HG02852 (cell line): ENCODE data around the gene CCDC178.
"Not testable (repeated sequence)": the region's sequence is repeated elsewhere in the genome, so short reads cannot be mapped to it uniquely, and the experiment has no call there.

Experiments used
- ATAC-seq: cut with Tn5 transposase; IDR thresholded peaks from one replicate; pipeline ENCODE4 v1.9.1; 2021; ENCODE audit warnings: mild to moderate bottlenecking, moderate library complexity; ENCODE audit not compliant: unreplicated experiment

CCDC178 gene, protein sequence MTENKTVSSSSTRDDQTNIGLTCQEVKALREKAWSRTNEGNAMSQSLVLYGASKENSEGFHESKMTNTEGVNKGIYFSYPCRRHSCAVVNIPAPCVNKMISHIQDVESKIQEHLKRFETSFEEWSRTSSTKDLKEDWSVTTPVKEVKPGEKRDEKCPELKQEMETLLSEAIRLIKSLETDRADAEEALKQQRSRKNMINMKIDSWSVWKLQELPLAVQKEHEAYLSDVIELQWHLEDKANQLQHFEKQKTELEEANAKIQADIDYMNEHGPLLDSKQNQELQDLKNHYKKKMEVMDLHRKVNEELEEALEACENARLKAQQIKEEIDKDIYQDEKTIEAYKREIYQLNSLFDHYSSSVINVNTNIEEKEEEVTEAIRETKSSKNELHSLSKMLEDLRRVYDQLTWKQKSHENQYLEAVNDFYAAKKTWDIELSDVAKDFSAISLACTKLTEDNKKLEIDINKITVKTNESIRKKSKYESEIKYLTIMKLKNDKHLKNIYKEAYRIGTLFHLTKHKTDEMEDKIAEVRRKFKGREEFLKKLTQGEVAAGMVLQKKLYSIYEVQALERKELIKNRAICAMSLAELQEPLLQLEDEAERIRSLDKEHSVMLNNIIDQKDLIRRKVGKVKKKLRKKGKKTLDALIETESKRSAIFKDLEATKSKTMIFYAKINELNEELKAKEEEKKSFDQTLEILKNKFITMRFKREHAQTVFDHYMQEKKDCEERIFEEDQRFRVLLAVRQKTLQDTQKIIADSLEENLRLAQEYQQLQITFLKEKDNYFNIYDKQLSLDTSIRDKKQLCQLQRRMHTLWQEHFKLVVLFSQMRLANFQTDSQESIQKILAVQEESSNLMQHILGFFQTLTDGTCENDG

DNA sequence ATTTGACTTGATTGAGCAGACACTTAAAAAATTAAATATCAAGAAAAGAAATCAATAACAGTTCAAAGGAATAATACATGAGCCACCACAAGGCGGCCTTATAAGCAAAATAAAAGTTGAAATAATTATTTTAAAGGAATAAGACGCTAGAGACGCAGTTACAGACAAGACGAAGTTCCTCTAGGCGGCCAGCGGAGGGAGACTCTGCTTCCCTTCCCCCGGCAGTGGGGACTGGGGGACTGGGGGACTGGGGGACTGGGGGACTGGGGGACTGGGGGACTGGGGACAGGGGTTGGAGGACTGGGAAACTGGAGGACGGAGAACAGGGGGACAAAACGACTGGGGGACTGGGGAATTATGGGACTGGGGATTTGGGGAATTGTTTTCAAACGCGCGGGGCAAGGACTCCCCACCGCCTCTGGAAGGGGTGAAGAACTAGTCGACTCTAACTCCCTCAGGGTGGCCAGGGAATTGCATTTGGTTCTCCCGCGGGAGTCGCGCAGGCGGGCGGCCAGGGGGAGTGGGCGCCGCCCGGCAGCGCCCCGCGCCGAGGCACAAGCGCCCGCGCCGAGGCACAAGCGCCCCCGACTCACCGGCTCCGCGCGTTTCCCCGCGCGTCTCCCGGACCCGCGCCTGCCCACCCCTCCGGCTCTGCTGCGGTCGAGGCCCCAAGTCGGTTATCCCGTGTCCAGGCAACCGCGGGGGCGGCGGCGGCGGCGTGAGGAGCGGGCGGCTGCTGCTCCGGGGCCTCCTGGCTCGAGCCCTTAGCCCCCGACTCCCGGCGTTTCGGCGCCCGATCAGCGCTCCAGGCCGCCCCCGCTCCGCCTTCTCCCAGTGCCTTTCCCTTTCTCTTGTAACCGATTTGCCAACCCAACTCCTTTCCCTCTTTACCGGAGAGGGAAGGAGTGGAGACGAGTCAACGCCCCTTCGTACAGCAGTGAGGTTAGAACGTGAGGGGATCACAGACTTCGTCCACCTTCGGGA is at the start of gene CCDC178:
CCDC178 (minus strand) TSS at position 662 of the 984 bp plus-strand sequence. CDS start 28,633 bp downstream, outside the sequence.
- ATAC-seq: no peak

DNA sequence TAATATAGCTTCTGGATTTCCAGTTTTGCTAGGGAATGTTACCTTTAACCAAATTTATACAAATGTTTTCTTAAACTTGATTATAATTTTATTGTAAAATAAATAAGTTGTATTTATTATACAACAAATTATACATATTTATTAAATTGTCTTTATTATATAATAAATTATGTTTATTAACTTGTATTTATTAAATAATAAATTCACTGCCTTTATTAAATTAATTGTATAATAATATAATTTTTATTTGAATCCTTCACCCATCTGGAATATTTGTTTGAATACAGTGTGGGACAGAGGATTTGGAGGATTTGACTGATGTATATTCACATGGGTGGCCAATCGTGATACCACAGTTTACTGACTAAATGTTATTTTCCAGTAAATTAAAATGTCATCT is 43.4 kb upstream of the CCDC178 start:
- ATAC-seq: no peak

DNA sequence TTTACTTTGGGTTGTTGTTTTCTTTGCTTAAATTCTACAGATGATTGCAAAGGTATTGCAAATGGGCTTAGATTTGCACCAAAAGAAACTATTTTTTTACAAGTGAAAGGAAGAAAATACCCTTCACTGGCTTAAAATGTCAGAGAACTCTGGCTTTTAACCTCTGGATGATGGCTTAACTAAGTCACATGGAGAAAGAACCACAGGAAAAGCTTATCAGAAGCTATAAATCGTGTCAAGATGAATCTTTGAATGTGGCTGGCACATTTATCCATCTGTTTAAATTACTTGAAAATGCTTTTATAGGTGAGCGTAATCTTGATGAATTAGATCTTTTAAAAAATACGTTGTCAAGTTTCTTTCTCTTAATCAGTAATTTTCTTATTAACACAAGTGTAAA is 32.0 kb upstream of the CCDC178 start:
- ATAC-seq: no peak

DNA sequence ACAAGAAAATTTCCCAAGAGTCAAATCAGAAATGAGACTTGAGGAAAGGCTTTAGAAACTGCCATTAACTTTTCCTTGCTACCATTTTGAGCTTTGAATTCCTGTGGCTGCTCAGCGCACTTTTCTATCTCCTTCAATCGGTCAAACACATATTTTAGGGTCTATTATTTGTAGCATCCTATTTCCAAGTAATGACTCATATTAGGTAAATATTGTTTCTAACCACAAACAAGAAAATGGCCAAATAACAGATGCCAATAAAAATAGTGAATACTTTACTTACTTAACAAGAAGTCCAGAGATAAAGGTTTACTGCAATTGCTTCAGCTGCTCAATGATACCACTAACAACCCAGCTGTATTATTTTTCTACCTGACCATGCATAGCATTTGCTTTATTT is 29.7 kb upstream of the CCDC178 start:
- ATAC-seq: no peak

DNA sequence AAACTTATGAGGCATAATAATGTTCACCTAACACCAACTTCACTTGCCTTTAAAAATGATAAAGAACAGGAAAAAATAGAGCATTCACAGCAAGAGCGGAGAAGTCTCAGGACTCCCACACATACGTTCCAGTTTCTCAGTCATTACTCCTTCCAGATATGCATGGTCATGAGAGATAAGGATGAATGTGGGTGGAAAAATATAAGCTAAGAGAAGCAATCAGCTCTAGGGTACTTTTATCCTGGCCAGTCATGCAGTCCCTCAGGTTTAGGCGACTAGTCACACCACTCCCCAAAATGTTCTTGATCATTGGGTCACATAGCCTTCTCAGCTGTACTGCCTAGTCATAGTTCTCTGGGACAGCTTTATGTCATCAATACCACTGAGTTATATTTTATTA is 29.2 kb upstream of the CCDC178 start:
- ATAC-seq: no peak

DNA sequence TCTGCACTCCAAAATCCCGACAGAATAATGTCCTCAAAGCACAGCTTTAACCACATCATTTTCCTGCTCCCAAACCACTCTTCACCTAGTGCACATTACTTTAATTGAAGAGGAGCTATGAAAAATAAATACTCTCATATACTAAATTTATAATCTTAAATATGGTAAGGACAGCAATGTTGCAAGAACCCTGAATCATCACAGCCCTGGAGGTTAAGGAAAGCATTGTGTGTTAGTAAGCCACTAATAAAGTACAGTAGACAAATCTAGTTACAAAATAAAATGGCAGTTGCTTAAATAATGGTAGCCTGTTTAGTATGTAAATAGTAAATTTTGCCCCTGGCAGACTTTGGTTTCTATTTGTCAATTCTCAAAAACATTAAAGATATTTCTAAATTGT is 27.0 kb upstream of the CCDC178 start:
- no peak for ATAC-seq

DNA sequence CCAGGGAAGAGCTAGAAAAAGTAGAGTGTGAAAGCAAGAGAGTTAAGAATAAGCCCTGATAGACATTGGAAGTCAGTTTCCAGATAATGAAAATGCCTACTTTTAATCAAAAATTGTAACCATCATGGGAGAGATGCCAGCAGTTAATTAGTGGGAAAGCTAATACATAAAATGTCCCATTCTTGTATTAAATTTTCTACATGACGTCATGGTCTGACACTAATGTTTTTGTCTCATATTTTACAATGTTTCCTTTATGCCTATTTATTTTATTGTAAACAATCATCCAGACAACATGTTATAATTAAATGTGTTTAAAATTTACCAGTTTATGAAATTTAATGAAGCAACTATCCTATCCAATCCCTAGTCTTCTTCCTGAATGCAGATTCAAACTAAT is 26.3 kb upstream of the CCDC178 start:
- no peak for ATAC-seq

DNA sequence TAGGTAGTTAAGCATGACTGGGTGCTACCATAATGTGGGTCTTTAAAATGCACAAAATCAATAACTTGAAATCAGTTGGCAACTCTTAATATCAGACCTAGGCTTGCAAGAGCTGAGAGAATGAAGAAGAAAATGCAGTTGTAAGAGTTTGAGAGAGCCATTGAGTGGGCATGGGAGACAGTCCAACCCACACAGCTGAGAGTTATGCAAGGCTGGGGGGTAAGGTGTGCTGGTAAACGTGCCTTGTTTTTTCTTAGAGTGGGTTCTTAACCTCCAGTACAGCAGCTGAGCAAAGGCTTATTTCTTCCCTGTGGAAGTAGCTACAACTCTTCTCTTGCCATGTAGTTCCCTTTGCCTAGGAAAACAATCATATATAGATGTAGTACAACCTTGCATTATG is 20.2 kb upstream of the CCDC178 start:
- ATAC-seq: no peak

DNA sequence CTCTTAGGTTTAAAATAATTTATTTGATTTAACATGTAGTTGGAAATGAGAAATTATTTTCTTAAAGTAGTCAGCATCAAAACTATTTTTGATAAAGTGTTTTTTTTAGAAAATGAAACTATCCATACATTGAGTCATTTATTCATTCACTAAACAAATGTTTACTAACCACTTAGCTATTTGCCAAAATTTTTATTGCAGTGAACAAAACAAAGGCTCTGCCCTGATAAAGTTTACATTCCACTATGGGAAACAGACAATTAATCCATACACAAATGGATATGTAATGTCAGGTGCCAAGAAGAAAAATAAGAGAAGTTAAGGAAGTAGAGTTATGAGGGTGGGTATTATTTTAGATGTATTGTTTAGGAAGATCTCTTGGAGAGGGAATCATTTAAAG is 19.1 kb upstream of the CCDC178 start:
- no peak for ATAC-seq

DNA sequence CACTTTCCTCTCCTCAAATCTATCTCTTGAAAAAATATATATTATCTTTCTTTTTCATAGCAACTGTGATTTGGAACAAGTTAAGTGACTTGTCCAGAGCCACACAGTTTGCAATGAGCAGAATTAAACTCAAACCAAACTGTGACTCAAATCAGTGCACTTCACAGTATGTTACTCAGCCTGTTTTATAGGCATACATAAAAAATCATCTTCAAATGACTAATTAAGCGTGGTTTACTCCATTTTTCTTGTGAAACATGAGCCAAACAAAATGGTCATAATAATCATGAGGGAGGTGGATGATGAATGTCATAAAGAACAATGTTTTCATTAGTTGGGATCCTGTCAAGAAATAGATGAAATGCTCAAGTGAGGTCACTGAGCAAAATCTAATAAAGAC is 6.1 kb upstream of the CCDC178 start:
- no peak for ATAC-seq

DNA sequence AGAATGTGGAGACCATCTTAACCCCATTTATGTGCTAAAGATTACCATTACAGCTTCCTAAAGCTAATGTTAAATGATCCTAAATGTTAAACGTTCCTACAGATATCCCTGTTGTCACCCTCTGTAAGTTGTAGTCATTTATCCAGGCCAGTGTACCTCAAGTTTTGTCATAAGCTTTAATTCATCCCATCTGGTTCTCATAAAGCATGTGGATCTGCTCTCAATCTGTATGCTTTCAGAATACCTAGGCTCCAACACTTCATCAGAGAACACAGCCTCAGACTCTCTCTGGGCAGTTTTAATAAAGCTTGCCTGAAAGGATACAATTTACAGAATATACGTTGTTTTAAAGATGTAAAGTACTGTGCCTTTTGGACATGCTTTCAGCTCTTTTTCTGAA is 4.2 kb upstream of the CCDC178 start:
- ATAC-seq: no peak

DNA sequence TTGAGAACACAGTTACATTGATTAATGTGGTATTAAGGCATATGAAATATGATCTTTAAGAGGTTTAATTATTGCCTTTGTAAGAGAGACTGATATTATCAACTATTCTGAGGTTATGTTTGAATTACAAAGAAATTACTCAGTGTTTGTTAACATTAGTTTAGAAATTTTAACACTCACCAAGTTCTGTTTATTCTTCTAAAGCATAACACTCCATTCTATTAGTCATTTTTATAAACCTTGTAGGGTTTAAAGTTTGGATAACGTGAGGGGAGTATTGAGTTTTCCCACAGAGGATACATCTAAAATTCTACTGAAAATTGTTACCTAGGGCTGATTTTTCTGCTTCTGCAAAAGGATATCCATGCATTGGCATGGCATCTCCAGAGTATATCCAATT is 7.7 kb downstream of the CCDC178 start:
- ATAC-seq: no peak

DNA sequence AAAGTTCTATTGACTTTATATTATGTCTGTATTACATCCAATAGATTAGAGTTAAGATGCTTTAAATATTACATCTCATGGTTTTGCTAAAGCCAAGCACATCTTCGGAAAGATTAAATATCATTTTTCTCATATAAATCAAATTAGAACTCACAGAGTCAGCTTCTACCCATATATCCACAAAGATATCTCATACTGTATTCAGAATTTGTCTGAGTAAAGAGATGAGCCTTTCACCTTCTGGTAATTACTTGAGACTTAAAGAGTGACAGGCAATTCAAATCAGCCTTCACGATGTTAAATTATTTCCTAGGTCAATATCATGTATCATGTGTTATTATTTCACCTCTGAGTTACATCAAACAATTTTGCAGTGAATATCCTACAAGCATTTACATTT is 13.0 kb downstream of the CCDC178 start:
- ATAC-seq: no peak

DNA sequence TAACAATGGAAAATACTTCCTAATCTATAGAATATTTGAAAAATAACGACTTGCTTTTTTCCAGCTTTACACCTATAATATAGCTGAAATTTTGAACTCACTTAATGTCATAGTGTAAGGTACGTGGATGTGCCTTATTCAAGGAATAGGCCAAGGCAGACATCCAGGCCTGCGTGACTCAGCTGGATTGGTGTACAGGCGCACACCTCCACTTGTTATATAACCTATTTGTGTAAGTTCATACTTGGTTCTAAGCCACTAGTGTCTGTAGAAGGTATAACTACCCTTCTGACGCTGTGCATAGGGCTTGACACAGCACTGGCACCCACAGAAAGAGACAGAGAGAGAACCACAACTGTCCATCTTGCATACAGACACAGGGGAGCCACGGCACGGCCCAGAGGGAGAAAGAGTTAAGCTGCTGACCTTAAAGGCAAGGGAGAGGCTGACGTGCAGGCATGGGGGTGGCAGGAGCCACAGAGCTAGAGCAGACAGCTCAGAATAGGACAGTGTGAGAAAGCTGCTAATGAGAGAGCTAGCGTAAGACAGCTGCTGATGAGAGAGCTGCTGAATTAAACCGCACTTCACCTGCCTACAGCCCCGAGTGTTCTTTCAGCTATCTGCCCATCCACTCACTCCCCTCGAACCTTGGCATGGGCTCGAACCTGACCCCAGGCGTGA is 16.1 kb downstream of the CCDC178 start:
- ATAC-seq: no peak

DNA sequence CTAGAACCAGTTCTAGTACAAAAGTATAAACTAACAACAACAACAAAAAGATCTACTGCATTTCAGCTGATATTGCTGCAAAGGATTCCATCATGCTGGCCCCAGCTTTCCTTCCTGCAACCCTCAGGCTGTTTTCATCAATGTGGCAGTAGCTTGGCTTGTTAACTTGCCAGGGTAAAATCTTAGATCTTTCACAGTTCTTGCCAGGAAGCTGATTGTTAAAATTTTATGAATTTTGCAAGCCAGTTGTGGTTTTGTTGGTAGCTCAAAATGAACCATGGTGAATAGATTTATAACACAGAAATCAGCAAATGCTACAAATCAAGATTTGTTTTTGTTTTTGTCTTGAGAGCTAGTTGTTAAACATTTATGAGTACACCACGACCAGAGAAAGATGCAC is 19.3 kb downstream of the CCDC178 start:
- ATAC-seq: no peak

DNA sequence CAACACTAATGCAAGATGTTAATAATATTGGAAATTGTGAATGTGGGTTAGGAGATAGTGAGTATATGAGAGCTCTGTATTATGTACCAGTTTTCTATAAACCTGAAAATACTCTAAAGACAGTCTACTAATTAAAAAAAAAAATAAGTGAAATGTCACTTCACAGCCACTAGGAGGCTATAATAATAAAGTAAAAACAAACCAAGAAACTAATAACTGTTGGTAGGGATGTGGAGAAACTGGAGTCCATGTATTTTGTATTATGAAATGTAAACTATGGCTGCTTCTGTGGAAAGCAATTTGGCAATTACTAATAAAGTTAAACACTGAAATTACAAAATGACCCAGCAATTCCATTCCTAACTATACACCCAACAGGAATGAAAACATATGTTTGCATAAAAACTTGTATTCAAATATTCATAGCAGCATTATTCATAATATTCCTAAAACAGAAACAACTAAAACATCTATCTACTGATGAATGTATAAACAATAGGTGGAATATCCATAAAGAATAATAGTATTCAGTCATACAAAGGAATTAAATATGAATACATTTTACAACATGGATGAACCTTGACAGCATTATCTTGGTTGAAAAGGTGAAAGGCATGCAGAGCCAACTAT is 36.2 kb downstream of the CCDC178 start:
- ATAC-seq: peak; percentile 65

DNA sequence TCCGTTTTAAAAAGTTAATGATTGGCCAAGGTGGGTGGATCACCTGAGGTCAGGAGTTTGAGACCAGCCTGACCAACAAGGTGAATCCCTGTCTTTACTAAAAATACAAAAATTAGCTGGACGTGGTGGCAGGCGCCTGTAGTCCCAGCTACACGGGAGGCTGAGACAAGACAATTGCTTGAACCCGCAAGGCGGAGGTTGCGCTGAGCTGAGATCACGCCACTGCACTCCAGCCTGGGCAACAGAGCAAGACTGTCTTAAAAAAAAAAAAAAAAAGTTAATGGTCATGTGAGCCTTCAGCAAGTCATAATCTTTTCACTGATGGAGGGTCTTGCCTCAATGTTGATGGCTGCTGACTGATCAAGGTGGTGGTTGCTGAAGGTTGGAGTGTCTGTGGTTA is 41.6 kb downstream of the CCDC178 start:
- not testable (repeated sequence) for ATAC-seq

DNA sequence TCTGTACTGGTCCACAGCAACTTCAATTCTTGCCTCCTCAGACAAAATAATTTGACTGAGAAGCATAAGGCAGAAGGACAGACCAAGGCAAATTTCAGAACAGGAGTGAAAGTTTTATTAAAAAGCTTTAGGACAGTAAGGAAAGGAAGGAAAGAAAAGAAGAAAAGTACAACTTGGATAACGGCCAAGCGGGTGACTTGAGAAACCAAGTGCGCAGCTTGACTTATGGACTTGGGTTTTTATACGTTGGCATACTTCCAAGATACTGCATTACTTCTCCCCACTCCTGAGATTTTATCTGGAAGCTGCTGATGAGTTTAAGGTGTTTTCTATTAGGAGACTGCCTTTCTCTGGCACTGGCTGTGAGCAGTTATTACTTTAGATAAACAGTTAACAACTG is 64.7 kb downstream of the CCDC178 start:
- no peak for ATAC-seq

DNA sequence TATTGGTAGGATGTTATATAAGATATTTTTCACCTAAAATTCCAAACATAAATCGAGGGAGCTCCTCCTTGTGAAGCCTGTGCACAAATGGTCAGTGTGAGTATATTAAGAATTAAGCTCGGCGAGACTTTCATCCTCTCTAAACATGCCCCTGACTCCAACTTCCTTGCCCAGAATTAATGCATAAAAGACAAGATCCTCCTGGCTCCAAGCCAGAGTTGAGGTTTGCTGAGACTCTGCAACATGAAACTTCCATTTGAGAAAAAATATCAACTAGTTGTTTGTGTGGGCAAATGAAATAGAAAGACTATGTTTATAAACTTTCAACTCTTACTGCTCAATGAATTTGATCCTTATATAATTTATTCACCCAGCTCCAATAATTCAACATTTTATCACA is 68.1 kb downstream of the CCDC178 start:
- no peak for ATAC-seq
